ENCODE measurements around the gene PEPD. TPM values are rescaled to one million over a fixed set of nuclear protein-coding genes. Genes with fewer than 3 reads are reported as not detected.

The PEPD gene
- total RNA-seq, 2 donors from 2014 or later = 52.2 to 67.9 TPM

DNA sequence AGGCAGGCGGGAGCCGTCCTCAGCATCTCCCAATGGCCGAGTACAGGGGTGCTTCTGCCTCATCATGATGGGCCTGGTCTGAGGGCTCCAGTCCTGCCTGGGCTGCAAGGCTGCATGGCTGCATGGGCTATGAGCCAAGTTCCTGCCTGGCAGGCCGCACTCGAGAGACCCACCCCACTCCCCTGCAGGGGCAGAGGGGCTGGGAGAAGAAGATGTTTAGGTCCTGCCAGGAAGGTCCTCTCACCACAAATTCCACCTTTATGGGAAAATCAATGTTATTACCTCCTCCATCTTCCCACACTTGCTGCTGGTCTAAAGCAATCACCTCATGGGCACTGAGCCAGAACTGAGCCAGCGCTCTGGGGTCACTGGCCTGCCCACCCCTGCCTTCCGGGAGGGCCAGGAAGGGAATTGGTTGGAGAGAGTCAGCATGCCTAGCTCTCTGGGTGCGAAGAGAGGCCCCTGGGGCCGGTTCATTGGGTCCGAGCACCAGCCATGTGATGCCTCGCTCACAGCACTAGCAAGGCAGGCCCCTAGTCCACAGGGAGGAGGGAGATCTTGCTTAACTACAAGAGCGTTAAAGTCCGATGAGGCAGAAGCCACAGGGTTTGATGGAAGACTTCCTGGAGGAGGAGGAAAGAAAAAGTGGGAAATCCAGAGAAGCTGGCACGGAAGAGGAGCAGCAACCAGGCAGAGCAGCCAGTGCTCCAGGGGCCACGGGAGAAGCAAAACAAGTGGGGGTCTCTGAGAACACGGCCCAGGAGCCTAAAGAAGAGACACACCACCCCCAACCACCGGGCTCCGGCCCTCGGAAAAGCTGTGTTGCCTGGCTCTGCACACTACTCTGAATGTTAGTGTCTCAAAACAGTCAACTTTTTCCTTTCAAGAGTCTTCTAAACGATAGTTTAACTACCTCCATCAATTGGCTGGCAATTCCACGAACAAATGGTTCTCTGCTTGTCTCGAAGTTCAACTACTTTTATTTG is 84.9 kb downstream of the PEPD start:
- WGBS, 2 experiments (ENCODE audit: insufficient coverage in 1 of 2, insufficient read length in 1 of 2) = 91 to 94% methylated on average over 15 to 20 of the region's 22 CpGs
- Mint-ChIP-seq H3K4me3 (no peak overlapping the region), H3K27me3 (ENCODE audit: insufficient read depth) (no peaks in the 10 kb centered on the region), H3K36me3 (ENCODE audit: low read depth) (no peaks in the 10 kb centered on the region), H3K9me3 (no peaks in the 10 kb centered on the region), H3K27ac (peak overlapping the region; percentile 12), H3K4me1 (no peaks in the 10 kb centered on the region)
- Histone ChIP-seq H3K9ac (ENCODE audit: extremely low read depth, low read length, poor library complexity, severe bottlenecking) (no peak overlapping the region), H3K36me3 (ENCODE audit: control insufficient read depth, insufficient read depth, low read length) (no peaks in the 10 kb centered on the region), H3K4me3 (ENCODE audit: low read length) (no peak overlapping the region), H3K9me3 (ENCODE audit: control insufficient read depth, low read length) (no peaks in the 10 kb centered on the region), H3K27ac (ENCODE audit: low read depth, low read length) (no peak overlapping the region), H3K27me3 (ENCODE audit: control insufficient read depth, insufficient read depth, low read length, poor library complexity, severe bottlenecking) (no peaks in the 10 kb centered on the region), H3K4me1 (ENCODE audit: control insufficient read depth, insufficient read depth, low read length) (no peaks in the 10 kb centered on the region)
- no peak for DNase-seq
- TF ChIP-seq, protein P1, sequence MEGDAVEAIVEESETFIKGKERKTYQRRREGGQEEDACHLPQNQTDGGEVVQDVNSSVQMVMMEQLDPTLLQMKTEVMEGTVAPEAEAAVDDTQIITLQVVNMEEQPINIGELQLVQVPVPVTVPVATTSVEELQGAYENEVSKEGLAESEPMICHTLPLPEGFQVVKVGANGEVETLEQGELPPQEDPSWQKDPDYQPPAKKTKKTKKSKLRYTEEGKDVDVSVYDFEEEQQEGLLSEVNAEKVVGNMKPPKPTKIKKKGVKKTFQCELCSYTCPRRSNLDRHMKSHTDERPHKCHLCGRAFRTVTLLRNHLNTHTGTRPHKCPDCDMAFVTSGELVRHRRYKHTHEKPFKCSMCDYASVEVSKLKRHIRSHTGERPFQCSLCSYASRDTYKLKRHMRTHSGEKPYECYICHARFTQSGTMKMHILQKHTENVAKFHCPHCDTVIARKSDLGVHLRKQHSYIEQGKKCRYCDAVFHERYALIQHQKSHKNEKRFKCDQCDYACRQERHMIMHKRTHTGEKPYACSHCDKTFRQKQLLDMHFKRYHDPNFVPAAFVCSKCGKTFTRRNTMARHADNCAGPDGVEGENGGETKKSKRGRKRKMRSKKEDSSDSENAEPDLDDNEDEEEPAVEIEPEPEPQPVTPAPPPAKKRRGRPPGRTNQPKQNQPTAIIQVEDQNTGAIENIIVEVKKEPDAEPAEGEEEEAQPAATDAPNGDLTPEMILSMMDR (conservative IDR thresholded peaks at IDR 0.05) = no peak

DNA sequence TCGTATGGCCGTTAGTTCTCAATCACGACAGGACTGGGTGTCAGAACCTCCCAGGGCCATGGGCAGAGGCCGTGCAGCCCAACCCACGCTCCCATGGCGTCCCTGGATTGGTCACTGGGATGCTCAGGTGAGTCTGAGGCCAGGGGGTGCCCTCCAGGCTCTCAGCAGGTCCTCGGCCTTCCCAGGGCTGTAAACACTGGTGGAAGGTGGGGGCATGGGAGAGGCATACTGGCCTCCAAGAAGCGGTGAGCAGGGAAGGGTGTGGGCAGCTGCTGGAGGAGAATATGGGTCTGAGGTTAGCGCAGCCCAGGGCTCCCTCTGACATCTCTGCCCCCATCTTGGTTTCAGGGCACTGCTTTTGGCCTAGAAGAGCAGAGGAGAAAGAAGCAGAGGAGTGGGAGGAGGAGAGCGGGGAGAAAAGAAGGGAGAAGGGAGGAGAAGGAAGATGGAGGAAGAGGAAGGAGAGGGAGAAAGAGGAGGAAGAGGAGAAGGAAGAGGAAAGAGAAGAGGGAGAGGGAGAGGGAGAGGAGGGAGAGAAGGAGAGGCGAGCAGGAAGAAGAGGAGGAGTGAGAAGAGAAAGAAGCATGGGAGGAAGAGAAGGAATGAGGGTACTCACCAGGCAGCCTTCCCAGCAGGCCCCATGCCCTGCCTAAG is 85.8 kb downstream of the PEPD start:
- H3K4me1 ChIP-seq (ENCODE audit: control insufficient read depth, insufficient read depth, low read length) = no peaks in the 10 kb centered on the region
- no peak for DNase-seq
- no peaks in the 10 kb centered on the region for H3K36me3 Mint-ChIP-seq (ENCODE audit: low read depth)
- H3K36me3 ChIP-seq (ENCODE audit: control insufficient read depth, insufficient read depth, low read length) = no peaks in the 10 kb centered on the region
- WGBS, 2 experiments (ENCODE audit: insufficient coverage in 1 of 2, insufficient read length in 1 of 2) = 90 to 92% methylated on average over 9 to 11 of the region's 11 CpGs
- H3K27ac Mint-ChIP-seq = peak overlapping the region; percentile 37
- no peaks in the 10 kb centered on the region for H3K4me1 Mint-ChIP-seq
- no peaks in the 10 kb centered on the region for H3K9me3 Mint-ChIP-seq
- no peak overlapping the region for H3K4me3 Mint-ChIP-seq
- H3K27ac ChIP-seq (ENCODE audit: low read depth, low read length) = peak overlapping the region; percentile 83
- no peaks in the 10 kb centered on the region for H3K27me3 Mint-ChIP-seq (ENCODE audit: insufficient read depth)
- H3K4me3 ChIP-seq (ENCODE audit: low read length) = no peak overlapping the region
- H3K9ac ChIP-seq (ENCODE audit: extremely low read depth, low read length, poor library complexity, severe bottlenecking) = no peak overlapping the region
- H3K9me3 ChIP-seq (ENCODE audit: control insufficient read depth, low read length) = no peaks in the 10 kb centered on the region
- TF ChIP-seq, protein P1 (conservative IDR thresholded peaks at IDR 0.05) = no peak
- no peaks in the 10 kb centered on the region for H3K27me3 ChIP-seq (ENCODE audit: control insufficient read depth, insufficient read depth, low read length, poor library complexity, severe bottlenecking)

DNA sequence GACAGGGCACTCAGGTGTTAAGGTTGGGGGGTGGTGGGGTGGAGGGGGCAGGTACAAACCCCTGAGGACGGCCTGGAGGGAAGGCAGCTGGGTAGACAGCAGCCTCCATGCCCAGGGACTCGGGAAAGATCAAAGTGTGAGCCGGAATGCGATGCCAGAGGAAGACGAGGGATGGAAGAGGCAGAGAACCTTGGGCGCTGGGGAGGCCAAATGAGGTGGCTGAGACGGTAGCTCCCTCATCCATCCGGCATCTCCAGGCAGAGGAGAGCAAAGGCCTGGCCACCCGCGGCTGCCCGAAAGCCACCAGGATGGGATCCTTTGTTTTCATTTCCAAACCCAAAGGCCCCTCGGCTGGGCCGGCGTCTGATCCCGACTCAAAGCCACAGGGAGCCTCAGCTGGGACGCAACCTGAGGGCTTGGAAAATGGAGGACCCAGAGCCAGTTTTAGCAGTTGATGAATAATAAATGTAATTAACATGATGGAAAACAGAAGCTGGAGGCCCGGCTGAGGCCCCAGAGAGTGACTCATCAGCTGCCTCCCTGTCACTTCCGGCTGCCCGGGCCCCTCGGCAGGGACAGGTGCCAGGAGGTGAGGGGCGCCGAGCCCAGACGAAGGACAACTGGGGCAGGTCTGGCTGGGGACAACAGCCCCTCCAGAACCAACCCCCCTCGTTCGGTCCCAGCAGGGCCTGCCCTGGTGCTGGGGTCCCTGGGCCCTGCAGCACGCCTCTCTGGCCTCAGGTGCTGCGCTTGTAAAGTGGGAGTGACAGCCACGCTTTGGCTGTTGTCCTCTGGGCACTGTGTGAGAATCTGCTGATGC is 86.5 kb downstream of the PEPD start:
- no peak overlapping the region for H3K9ac ChIP-seq (ENCODE audit: extremely low read depth, low read length, poor library complexity, severe bottlenecking)
- no peaks in the 10 kb centered on the region for H3K36me3 ChIP-seq (ENCODE audit: control insufficient read depth, insufficient read depth, low read length)
- H3K27me3 ChIP-seq (ENCODE audit: control insufficient read depth, insufficient read depth, low read length, poor library complexity, severe bottlenecking) = no peaks in the 10 kb centered on the region
- TF ChIP-seq, protein P1 (conservative IDR thresholded peaks at IDR 0.05) = no peak
- Mint-ChIP-seq H3K36me3 (ENCODE audit: low read depth) (no peaks in the 10 kb centered on the region), H3K27me3 (ENCODE audit: insufficient read depth) (no peaks in the 10 kb centered on the region), H3K4me3 (no peak overlapping the region), H3K9me3 (no peaks in the 10 kb centered on the region), H3K27ac (peak overlapping the region; percentile 37), H3K4me1 (no peaks in the 10 kb centered on the region)
- H3K4me3 ChIP-seq (ENCODE audit: low read length) = no peak overlapping the region
- peak overlapping the region; percentile 83 for H3K27ac ChIP-seq (ENCODE audit: low read depth, low read length)
- no peak for DNase-seq
- H3K9me3 ChIP-seq (ENCODE audit: control insufficient read depth, low read length) = no peaks in the 10 kb centered on the region
- no peaks in the 10 kb centered on the region for H3K4me1 ChIP-seq (ENCODE audit: control insufficient read depth, insufficient read depth, low read length)
- WGBS, 2 experiments (ENCODE audit: insufficient coverage in 1 of 2, insufficient read length in 1 of 2) = 76 to 82% methylated on average over 22 to 28 of the region's 28 CpGs

Measured in endodermal cell (in vitro differentiated cells).